SK-N-SH (cell line): ENCODE results near the gene ARHGAP45. TPM values are rescaled to one million over a fixed set of nuclear protein-coding genes. Genes with fewer than 3 reads are reported as not detected.

Experiments
- CTCF ChIA-PET: fragments of 300-600, 350-600 bp; formaldehyde crosslinking; extraction: SDS; loops from one replicate; lab custom pipeline; 2021; lab: Yijun Ruan, JAX
- POLR2A ChIA-PET: fragments of 350-600 bp; sonication (Branson Sonifier 250); formaldehyde crosslinking; extraction: SDS; loops from one replicate; lab custom pipeline; 2020; ENCODE audit warnings: antibody characterized with exemption, inconsistent platforms; lab: Yijun Ruan, JAX
- DNase-seq: peaks from one replicate; pipeline ENCODE4 v3.0.0; 2012
- H2AFZ ChIP-seq: fragments of 200-600 bp; sonication (generic); 2 replicates; pipeline ENCODE4 v1.8.1; 2016; ENCODE audit warnings: antibody characterized with exemption, mild to moderate bottlenecking, low read depth
- H3F3A ChIP-seq: fragments of 200-600 bp; sonication (generic); replicated peaks from 2 replicates; pipeline ENCODE3; 2016; ENCODE audit warnings: antibody characterized with exemption, mild to moderate bottlenecking; ENCODE audit not compliant: insufficient read depth
- H3K27ac ChIP-seq, 2 experiments: fragments of 200-500 bp in 1 of 2; fragments of 200-600 bp in 1 of 2; sonication (Bioruptor generic) in 1 of 2; sonication (generic), shearing (Covaris generic) in 1 of 2; 2 replicates each; pipeline versions ENCODE4 v1.5.1 to v1.6.1; 2014 to 2016; ENCODE audit warnings: low read depth in 2 of 2, inconsistent platforms in 1 of 2, low read length in 1 of 2, mild to moderate bottlenecking in 1 of 2, mixed read lengths in 1 of 2
- H3K27me3 ChIP-seq: fragments of 200-600 bp; sonication (generic), shearing (Covaris generic); 2 replicates; pipeline ENCODE4 v1.6.1; 2016; ENCODE audit warnings: mixed run types; ENCODE audit not compliant: insufficient read depth
- H3K36me3 ChIP-seq, 2 experiments: fragments of 200-500 bp in 1 of 2; fragments of 200-600 bp in 1 of 2; sonication (Bioruptor generic) in 1 of 2; sonication (generic) in 1 of 2; replicated peaks in 1 of 2; 2 replicates each; pipeline versions ENCODE3 to v1.5.1; 2014 to 2016; ENCODE audit warnings: low read length in 1 of 2, mild to moderate bottlenecking in 1 of 2; ENCODE audit not compliant: insufficient read depth in 2 of 2, control insufficient read depth in 1 of 2
- H3K4me1 ChIP-seq, 2 experiments: fragments of 200-500 bp in 1 of 2; fragments of 200-600 bp in 1 of 2; sonication (Bioruptor generic) in 1 of 2; sonication (generic), shearing (Covaris generic) in 1 of 2; 2 replicates each; pipeline versions ENCODE4 v1.5.1 to v1.6.1; 2014 to 2016; ENCODE audit warnings: low read depth in 1 of 2, low read length in 1 of 2, mixed run types in 1 of 2; ENCODE audit not compliant: insufficient read depth in 2 of 2, control insufficient read depth in 1 of 2
- H3K4me2 ChIP-seq: fragments of 200-600 bp; sonication (generic), shearing (Covaris generic); 2 replicates; pipeline ENCODE4 v1.6.1; 2017; ENCODE audit warnings: mixed run types
- H3K4me3 ChIP-seq, 2 experiments: fragments of 200-500 bp in 1 of 2; fragments of 200-600 bp in 1 of 2; sonication (Bioruptor generic) in 1 of 2; sonication (generic), shearing (Covaris generic) in 1 of 2; 2 replicates each; pipeline versions ENCODE4 v1.5.1 to v1.8.1; 2014 to 2016; ENCODE audit warnings: low read depth in 2 of 2, inconsistent platforms in 1 of 2, low read length in 1 of 2, mild to moderate bottlenecking in 1 of 2, mixed read lengths in 1 of 2, moderate library complexity in 1 of 2
- H3K79me2 ChIP-seq: fragments of 200-600 bp; sonication (generic); 2 replicates; pipeline ENCODE4 v1.8.1; 2017; ENCODE audit warnings: mild to moderate bottlenecking; ENCODE audit not compliant: insufficient read depth
- H3K9ac ChIP-seq: fragments of 200-600 bp; sonication (generic); 2 replicates; pipeline ENCODE4 v1.6.1; 2017; ENCODE audit warnings: mixed run types
- H3K9me2 ChIP-seq: fragments of 200-600 bp; sonication (generic); 2 replicates; pipeline ENCODE4 v1.6.1; 2017; ENCODE audit warnings: mixed run types
- H3K9me3 ChIP-seq: fragments of 200-600 bp; sonication (generic); 2 replicates; pipeline ENCODE4 v1.6.1; 2017; ENCODE audit warnings: mixed run types, mild to moderate bottlenecking, moderate library complexity
- H4K20me1 ChIP-seq: fragments of 200-600 bp; sonication (generic); 2 replicates; pipeline ENCODE4 v1.6.1; 2017; ENCODE audit warnings: mild to moderate bottlenecking, mixed run types; ENCODE audit not compliant: insufficient read depth
- CHD2 ChIP-seq: fragments of 150-350 bp; IDR thresholded peaks from 2 replicates; pipeline ENCODE4 v1.6.1; 2018; ENCODE audit warnings: low read length; ENCODE audit not compliant: partially characterized antibody
- EP300 ChIP-seq, 2 experiments: IDR thresholded peaks; 2 replicates each; pipeline versions ENCODE4 v1.4.0 to v1.6.1; 2012; ENCODE audit warnings: borderline replicate concordance in 1 of 2, low read depth in 1 of 2, low read length in 1 of 2
- FOXM1 ChIP-seq: IDR thresholded peaks from 2 replicates; pipeline ENCODE4 v1.4.0; 2012; ENCODE audit warnings: low read depth, mild to moderate bottlenecking
- JUND ChIP-seq: IDR thresholded peaks from 2 replicates; pipeline ENCODE4 v1.4.0; 2012
- MEF2A ChIP-seq: IDR thresholded peaks from 2 replicates; pipeline ENCODE4 v1.4.0; 2012; ENCODE audit warnings: low read depth, borderline replicate concordance
- MXI1 ChIP-seq: IDR thresholded peaks from 2 replicates; pipeline ENCODE4 v1.6.1; 2012; ENCODE audit warnings: mild to moderate bottlenecking, low read depth, low read length, improper control_type of control experiment
- NRF1 ChIP-seq: IDR thresholded peaks from 2 replicates; pipeline ENCODE4 v1.6.1; 2012; ENCODE audit warnings: low read depth, mild to moderate bottlenecking, low read length
- POLR2AphosphoS5 ChIP-seq: IDR thresholded peaks from 2 replicates; pipeline ENCODE4 v1.6.1; 2012; ENCODE audit warnings: low read depth, low read length
- RXRA ChIP-seq: IDR thresholded peaks from 2 replicates; pipeline ENCODE4 v1.4.0; 2012; ENCODE audit warnings: low read depth, mild to moderate bottlenecking, borderline replicate concordance
- SIN3A ChIP-seq: IDR thresholded peaks from 2 replicates; pipeline ENCODE4 v1.6.1; 2012; ENCODE audit warnings: low read depth, mild to moderate bottlenecking, low read length, moderate library complexity, borderline replicate concordance
- TEAD4 ChIP-seq: IDR thresholded peaks from 2 replicates; pipeline ENCODE4 v1.4.0; 2012; ENCODE audit warnings: mild to moderate bottlenecking, borderline replicate concordance; ENCODE audit not compliant: insufficient read depth
- WGBS: methylation state at CpG from one replicate; pipeline ENCODE4 v1.1.6; 2017; ENCODE audit warnings: low lambda C conversion rate; 5-methylcytosine and 5-hydroxymethylcytosine counted together
- polyA plus RNA-seq, 3 experiments: library from polyadenylated mRNA; depleted of rRNA; stranded (reverse); fragments of >200 nt; gene quantifications; 2 replicates each; pipeline ENCODE4 v1.2.3, GENCODE V29; 2012
- TF ChIP-seq, protein P1 (sequence below): IDR thresholded peaks from 2 replicates; pipeline ENCODE4 v1.4.0; 2012; ENCODE audit warnings: low read depth
- TF ChIP-seq, protein P2 (sequence below): IDR thresholded peaks from 2 replicates; pipeline ENCODE4 v1.4.0; 2012; ENCODE audit warnings: low read depth, borderline replicate concordance
- TF ChIP-seq, protein P3 (sequence below): fragments of 150-350 bp; IDR thresholded peaks from 2 replicates; pipeline ENCODE4 v1.6.1; 2016; ENCODE audit warnings: mild to moderate bottlenecking, low read depth, low read length
- TF ChIP-seq, protein P4 (sequence below): fragments of 150-350 bp; IDR thresholded peaks from 2 replicates; pipeline ENCODE4 v1.6.1; 2017; ENCODE audit warnings: antibody characterized with exemption, low read length, low read depth, borderline replicate concordance
- TF ChIP-seq, protein P5 (sequence below): IDR thresholded peaks from 2 replicates; pipeline ENCODE4; 2012
- TF ChIP-seq, protein P6 (sequence below): IDR thresholded peaks from 2 replicates; pipeline ENCODE4 v1.4.0; 2012; ENCODE audit warnings: low read depth, borderline replicate concordance

ARHGAP45 gene
- polyA plus RNA-seq, 1 of the 3 experiments (the other 2 are of a cell fraction), result 4.2 TPM

DNA sequence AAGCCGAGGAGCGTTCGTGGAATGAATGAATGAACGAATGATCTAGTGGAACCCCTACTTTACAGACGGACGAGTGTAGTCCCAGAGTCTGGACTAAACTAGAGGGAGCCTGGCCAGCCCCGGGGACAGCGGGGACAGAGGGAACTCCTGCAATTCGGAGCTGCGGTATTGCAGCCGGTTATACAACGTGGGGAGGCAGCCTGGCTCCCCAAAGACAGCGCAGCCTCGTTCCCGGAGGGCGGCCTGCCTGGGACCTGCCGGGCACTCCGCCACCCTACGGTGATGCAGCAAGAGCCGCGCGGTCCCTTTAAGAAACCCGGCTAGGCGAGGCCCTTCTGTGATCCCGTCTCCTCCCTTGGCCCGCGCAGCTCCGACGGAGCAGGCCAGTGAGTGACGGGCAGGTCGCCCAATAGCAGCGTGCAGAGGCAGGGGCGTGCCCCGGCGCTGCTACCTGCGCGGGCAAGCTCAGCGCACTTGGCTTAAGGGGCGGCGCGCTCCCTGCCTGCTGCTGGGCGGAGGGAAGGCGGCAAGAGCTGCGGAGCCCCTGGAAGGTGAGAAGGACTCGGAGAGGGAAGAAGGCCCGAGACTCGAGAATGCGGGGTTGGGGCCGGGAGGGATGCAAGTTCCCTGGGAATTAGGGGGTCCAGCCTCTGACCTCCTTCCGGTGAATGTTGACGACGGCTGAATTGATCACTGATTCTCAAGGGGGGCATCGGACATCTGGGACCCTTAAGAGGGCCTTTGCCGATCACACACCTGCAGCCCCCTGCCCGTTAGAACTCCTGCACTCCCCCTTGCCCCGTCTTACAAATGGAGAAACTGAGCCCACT, 27.1 kb upstream of the ARHGAP45 start, which contains the start of gene ABCA7:
TSS of gene ABCA7 (plus strand) at position 462 of the 830 bp plus-strand sequence. CDS start 1,255 bp downstream, outside the sequence.
- WGBS, result 4% methylated on average over 23 of the region's 56 CpGs
- H3K79me2 ChIP-seq, result no peaks in the 10 kb centered on the region
- H3K9me2 ChIP-seq, result no peaks in the 10 kb centered on the region
- H2AFZ ChIP-seq, result 0 out of 2 replicates have a peak within 1 kb of the TSS, but pooled peaks have one; percentile 42
- no peaks in the 10 kb centered on the region for H3K9me3 ChIP-seq
- peaks cover 28% of the 10 kb centered on the region for H4K20me1 ChIP-seq
- peaks cover 10 to 14% of the 10 kb centered on the region in 2 experiments for H3K36me3 ChIP-seq
- H3K27ac ChIP-seq, result peak within 1 kb of the TSS; percentile 3 to 24; a peak in 1 of 4 replicates
- TF ChIP-seq NRF1 (peak; percentile 85), JUND (no peak; the same call in 1 of the 2 replicates), EP300 (IDR thresholded peaks at IDR 0.05; ENCODE audit: borderline replicate concordance in 1 of 2, low read depth in 1 of 2, low read length in 1 of 2) (no peak; a peak in 1 of 4 replicates), SIN3A (peak; percentile 67; the same call in 1 of the 2 replicates), FOXM1 (no peak), MEF2A (no peak), TEAD4 (no peak), POLR2AphosphoS5 (peak; percentile 85), MXI1 (0 out of 2 replicates have a peak, but pooled peaks have one; percentile 18), CHD2 (peak; percentile 91), RXRA (no peak)
- TF ChIP-seq, protein P1, sequence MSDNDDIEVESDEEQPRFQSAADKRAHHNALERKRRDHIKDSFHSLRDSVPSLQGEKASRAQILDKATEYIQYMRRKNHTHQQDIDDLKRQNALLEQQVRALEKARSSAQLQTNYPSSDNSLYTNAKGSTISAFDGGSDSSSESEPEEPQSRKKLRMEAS, result peak; percentile 50; the same call in 1 of the 2 replicates
- TF ChIP-seq, protein P2, sequence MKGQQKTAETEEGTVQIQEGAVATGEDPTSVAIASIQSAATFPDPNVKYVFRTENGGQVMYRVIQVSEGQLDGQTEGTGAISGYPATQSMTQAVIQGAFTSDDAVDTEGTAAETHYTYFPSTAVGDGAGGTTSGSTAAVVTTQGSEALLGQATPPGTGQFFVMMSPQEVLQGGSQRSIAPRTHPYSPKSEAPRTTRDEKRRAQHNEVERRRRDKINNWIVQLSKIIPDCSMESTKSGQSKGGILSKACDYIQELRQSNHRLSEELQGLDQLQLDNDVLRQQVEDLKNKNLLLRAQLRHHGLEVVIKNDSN, result peak; percentile 30; the same call in 1 of the 2 replicates
- TF ChIP-seq, protein P3, sequence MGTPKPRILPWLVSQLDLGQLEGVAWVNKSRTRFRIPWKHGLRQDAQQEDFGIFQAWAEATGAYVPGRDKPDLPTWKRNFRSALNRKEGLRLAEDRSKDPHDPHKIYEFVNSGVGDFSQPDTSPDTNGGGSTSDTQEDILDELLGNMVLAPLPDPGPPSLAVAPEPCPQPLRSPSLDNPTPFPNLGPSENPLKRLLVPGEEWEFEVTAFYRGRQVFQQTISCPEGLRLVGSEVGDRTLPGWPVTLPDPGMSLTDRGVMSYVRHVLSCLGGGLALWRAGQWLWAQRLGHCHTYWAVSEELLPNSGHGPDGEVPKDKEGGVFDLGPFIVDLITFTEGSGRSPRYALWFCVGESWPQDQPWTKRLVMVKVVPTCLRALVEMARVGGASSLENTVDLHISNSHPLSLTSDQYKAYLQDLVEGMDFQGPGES, result peak; percentile 78
- TF ChIP-seq, protein P4, sequence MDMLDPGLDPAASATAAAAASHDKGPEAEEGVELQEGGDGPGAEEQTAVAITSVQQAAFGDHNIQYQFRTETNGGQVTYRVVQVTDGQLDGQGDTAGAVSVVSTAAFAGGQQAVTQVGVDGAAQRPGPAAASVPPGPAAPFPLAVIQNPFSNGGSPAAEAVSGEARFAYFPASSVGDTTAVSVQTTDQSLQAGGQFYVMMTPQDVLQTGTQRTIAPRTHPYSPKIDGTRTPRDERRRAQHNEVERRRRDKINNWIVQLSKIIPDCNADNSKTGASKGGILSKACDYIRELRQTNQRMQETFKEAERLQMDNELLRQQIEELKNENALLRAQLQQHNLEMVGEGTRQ, result no peak
- TF ChIP-seq, protein P5, sequence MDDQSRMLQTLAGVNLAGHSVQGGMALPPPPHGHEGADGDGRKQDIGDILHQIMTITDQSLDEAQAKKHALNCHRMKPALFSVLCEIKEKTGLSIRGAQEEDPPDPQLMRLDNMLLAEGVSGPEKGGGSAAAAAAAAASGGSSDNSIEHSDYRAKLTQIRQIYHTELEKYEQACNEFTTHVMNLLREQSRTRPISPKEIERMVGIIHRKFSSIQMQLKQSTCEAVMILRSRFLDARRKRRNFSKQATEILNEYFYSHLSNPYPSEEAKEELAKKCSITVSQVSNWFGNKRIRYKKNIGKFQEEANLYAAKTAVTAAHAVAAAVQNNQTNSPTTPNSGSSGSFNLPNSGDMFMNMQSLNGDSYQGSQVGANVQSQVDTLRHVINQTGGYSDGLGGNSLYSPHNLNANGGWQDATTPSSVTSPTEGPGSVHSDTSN, result peak; percentile 100
- TF ChIP-seq, protein P6, sequence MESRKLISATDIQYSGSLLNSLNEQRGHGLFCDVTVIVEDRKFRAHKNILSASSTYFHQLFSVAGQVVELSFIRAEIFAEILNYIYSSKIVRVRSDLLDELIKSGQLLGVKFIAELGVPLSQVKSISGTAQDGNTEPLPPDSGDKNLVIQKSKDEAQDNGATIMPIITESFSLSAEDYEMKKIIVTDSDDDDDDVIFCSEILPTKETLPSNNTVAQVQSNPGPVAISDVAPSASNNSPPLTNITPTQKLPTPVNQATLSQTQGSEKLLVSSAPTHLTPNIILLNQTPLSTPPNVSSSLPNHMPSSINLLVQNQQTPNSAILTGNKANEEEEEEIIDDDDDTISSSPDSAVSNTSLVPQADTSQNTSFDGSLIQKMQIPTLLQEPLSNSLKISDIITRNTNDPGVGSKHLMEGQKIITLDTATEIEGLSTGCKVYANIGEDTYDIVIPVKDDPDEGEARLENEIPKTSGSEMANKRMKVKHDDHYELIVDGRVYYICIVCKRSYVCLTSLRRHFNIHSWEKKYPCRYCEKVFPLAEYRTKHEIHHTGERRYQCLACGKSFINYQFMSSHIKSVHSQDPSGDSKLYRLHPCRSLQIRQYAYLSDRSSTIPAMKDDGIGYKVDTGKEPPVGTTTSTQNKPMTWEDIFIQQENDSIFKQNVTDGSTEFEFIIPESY, result no peak
- H3K9ac ChIP-seq, result peak within 1 kb of the TSS; percentile 49
- H3K27me3 ChIP-seq, result no peaks in the 10 kb centered on the region
- CTCF ChIA-PET, result interaction anchor here (0.6 to 1.7 kb wide), 5 partner anchors 16 to 227 kb away, joined by 3 to 6 read pairs (median 4); partner anchors contain the start of gene GPX4
- H3K4me2 ChIP-seq, result peak within 1 kb of the TSS; percentile 96
- peaks cover 36% of the 10 kb centered on the region for H3F3A ChIP-seq
- peaks cover 0 to 31% of the 10 kb centered on the region in 2 experiments; a peak in 2 of 4 replicates for H3K4me1 ChIP-seq
- POLR2A ChIA-PET, result interaction anchor here (1.0 kb wide), 1 partner anchor 9 kb away, joined by 4 read pairs; no protein-coding TSS in a partner anchor
- H3K4me3 ChIP-seq, result peak within 1 kb of the TSS; percentile 67 to 87
- peak; percentile 98 for DNase-seq
